Thymus (tissue), 11 donors: Measurements from ENCODE around the gene COQ8A. TPM values are rescaled to one million over a fixed set of nuclear protein-coding genes. Genes with fewer than 3 reads are reported as not detected.

Experiments used
- DNase-seq, 9 donors: peaks; one replicate each; pipeline ENCODE4 v3.0.0-alpha.2; 2013; ENCODE audit warnings: low spot score in 9 of 9, low read depth in 6 of 9, missing footprints in 1 of 9
- H3K27ac ChIP-seq, 2 donors: one replicate each; pipeline ENCODE4 v1.5.1; 2013; ENCODE audit warnings: control low read depth in 1 of 2, low read depth in 1 of 2, low read length in 1 of 2, mild to moderate bottlenecking in 1 of 2, moderate library complexity in 1 of 2
- H3K27me3 ChIP-seq, 2 donors: one replicate each; pipeline ENCODE4 v1.5.1; 2013; ENCODE audit warnings: low read length in 1 of 2; ENCODE audit not compliant: control insufficient read depth in 2 of 2, insufficient read depth in 1 of 2
- H3K36me3 ChIP-seq, 2 donors: one replicate each; pipeline ENCODE4 v1.5.1; 2013; ENCODE audit warnings: low read length in 1 of 2, mild to moderate bottlenecking in 1 of 2, moderate library complexity in 1 of 2; ENCODE audit not compliant: control insufficient read depth in 2 of 2, insufficient read depth in 2 of 2
- H3K4me1 ChIP-seq, 2 donors: one replicate each; pipeline ENCODE4 v1.5.1; 2013; ENCODE audit warnings: low read length in 2 of 2; ENCODE audit not compliant: control insufficient read depth in 2 of 2, insufficient read depth in 2 of 2
- H3K4me3 ChIP-seq, 2 donors: one replicate each; pipeline ENCODE4 v1.5.1; 2013; ENCODE audit warnings: low read length in 2 of 2, control low read depth in 1 of 2, mild to moderate bottlenecking in 1 of 2
- H3K9me3 ChIP-seq, 2 donors: one replicate each; pipeline ENCODE4 v1.5.1; 2013; ENCODE audit warnings: low read length in 1 of 2, mild to moderate bottlenecking in 1 of 2; ENCODE audit not compliant: control insufficient read depth in 2 of 2, insufficient read depth in 1 of 2
- WGBS: extraction: QIAGEN DNeasy Blood & Tissue Kit; methylation state at CpG from one replicate; pipeline ENCODE4 v1.1.7; 2013; 5-methylcytosine and 5-hydroxymethylcytosine counted together
- polyA plus RNA-seq: library from polyadenylated mRNA; stranded (reverse); fragments of 200-250 nt; gene quantifications from one replicate; pipeline ENCODE4 v1.2.3, GENCODE V29; 2013
- total RNA-seq: library from RNA; stranded (reverse); fragments of 120-200 nt; gene quantifications from one replicate; pipeline ENCODE4 v1.2.4, GENCODE V29; 2013
- donor health status: healthy.

Gene COQ8A
- total and polyA plus RNA-seq, 2 donors, result 16.8 to 47.1 TPM

DNA sequence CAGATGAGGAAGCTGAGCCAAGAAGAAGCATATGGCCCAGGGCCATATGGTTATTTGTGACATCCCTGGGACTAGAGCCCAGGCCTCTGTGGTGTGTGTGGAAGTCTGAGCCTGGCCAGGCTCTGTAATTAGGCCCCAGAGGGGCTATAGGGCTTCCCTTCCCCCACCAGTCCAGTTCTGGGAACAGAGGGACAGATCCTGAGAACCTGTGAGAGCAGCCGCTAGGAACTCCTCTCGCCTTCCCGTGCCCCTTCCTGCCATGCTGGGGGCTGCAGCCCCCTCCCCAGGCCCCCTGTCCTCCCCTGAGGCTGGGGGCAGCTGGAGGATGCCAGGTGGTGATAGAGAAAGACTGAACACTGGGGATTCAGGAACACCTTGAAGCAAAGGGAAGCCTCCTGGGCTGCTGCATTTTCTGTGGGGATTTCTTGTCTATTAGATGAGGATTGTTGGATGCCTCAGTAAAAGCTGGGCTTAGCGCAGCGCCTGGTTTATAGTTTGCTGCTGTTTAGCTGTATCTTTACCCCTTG is 33.3 kb downstream of the COQ8A start:
- Histone ChIP-seq H3K36me3 (peaks cover 5 to 7% of the 10 kb centered on the region in 2 donors), H3K4me1 (no peaks in the 10 kb centered on the region), H3K9me3 (peaks cover 0 to 2% of the 10 kb centered on the region in 2 donors), H3K4me3 (no peak overlapping the region), H3K27me3 (no peaks in the 10 kb centered on the region), H3K27ac (peak overlapping the region in 1 of 2 donors; percentile 53)
- 97% methylated on average over 5 of the region's 5 CpGs for WGBS
- no peak for DNase-seq

DNA sequence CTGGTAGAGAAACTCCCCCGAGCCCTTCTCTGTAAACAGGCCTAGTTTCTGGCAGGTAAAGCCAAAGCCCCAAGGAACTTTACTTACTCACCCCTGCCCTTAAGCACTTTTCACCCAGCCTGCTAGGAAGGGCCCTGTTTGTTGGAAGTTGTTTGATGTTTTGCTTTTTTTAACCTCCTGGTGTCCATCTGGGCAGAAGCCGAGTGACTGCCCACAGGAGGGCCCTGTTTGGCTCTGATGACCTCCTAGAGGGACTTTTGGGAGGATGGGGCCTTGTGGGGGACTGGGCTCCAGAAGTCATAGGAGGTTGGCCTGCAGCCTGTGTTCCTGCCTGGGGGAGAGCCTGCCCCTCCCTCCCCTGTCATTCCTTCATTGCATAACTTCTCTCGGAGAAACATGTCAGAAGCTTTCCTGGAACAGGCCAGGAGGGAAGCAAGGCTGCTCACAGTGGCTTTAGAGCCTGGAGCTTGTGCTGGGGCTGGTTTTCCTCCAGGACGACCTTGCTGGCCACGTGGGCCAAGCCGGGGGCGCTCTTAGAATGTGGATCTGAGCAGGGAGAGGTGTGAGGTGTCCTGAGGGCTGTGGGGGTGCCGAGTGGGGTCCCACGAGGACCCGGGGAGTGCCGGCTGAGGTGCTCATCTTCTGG is 33.9 kb downstream of the COQ8A start:
- no peak overlapping the region for H3K4me3 ChIP-seq
- no peaks in the 10 kb centered on the region for H3K27me3 ChIP-seq

DNA sequence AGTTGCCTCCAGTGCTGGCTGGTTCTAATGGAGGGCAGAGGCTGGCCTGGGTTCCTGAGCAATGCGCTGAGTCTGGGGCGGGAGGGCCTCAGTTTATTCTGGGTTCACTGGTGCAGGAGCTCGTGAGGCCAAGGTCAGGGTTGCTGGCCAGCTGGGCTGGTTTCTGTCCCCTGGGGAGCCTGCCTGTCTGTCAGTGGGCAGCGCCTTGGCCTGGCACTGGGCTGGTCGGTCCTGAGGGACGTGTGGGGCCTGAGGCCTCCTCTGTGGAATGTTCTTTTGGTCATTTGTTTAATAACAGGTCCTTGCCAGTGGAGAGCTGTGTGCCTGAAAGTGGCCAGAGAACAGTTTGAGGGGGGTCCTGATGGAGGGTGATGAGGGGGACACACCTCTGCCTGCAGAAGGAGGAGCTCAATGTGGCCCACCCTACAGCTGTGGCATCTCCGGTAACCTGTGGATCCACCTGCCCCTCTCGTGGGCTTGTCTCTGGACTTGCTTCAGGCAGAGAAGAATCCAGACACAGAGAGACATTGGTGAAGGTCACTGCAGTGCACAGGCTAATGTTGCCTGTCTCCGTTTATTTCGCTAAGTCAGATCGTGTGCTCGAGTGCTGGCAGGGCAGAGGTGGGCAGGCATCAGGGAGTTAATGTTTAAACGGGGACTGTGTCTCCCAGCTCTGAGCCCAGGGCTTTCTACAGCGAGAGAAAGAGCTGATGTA is 34.6 kb downstream of the COQ8A start:
- Histone ChIP-seq H3K9me3 (peaks cover 0 to 2% of the 10 kb centered on the region in 2 donors), H3K27me3 (no peaks in the 10 kb centered on the region), H3K4me3 (no peak overlapping the region), H3K27ac (peak overlapping the region in 1 of 2 donors; percentile 47), H3K4me1 (no peaks in the 10 kb centered on the region), H3K36me3 (peaks cover 5 to 14% of the 10 kb centered on the region in 2 donors)
- no peak for DNase-seq
- 94% methylated on average over 14 of the region's 14 CpGs for WGBS

More for the DNA sequence above, 33.9 kb downstream of the COQ8A start:
- no peak for DNase-seq
- peak overlapping the region in 1 of 2 donors; percentile 53 for H3K27ac ChIP-seq
- 94% methylated on average over 11 of the region's 11 CpGs for WGBS
- peaks cover 5 to 12% of the 10 kb centered on the region in 2 donors for H3K36me3 ChIP-seq
- no peaks in the 10 kb centered on the region for H3K4me1 ChIP-seq
- peaks cover 0 to 2% of the 10 kb centered on the region in 2 donors for H3K9me3 ChIP-seq

DNA sequence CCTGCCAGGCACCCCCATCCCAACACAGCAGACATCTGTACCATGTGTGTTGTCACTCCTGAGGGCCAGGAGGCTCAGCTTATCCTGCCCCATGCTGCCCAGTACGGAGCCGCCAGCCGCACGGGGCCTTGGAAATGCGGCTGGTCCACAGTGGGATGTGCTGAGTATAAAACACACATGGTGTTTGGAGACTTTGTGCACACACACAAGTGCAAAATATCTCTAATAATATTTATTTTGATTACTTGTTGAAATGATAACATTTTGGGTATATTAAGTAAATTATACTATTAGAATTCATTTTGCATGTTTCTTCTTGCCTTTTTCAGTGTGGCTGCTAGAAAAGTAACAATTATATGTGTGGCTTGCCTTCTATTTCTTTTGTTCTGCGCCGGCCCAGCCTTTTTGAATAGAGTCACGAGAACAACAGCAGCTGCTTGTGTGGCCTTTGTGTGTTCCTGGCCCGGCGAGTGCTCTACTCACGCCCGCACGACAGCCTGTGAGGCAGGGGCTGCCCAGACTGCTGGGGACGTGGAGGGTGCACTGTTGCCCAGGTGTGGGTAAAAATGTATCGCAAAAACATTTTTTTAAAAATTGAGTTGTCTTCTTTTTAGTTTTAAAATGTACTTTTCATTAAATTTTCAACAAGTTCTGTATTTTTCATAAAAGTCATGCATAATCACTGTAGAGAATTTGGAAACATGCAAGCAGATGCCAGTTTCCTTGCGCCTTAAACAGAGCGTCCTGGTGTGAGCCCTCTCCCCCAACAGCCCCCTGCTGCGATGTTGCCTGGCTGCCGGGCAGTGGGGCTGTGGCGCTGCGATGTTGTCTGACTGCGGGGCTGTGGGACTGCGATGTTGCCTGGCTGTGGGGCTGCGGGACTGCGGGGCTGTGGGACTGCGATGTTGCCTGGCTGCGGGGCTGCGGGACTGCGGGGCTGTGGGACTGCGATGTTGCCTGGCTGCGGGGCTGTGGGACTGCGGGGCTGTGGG is 35.5 kb downstream of the COQ8A start:
- H3K36me3 ChIP-seq, result peaks cover 5 to 14% of the 10 kb centered on the region in 2 donors
- WGBS, result 95% methylated on average over 29 of the region's 32 CpGs

DNA sequence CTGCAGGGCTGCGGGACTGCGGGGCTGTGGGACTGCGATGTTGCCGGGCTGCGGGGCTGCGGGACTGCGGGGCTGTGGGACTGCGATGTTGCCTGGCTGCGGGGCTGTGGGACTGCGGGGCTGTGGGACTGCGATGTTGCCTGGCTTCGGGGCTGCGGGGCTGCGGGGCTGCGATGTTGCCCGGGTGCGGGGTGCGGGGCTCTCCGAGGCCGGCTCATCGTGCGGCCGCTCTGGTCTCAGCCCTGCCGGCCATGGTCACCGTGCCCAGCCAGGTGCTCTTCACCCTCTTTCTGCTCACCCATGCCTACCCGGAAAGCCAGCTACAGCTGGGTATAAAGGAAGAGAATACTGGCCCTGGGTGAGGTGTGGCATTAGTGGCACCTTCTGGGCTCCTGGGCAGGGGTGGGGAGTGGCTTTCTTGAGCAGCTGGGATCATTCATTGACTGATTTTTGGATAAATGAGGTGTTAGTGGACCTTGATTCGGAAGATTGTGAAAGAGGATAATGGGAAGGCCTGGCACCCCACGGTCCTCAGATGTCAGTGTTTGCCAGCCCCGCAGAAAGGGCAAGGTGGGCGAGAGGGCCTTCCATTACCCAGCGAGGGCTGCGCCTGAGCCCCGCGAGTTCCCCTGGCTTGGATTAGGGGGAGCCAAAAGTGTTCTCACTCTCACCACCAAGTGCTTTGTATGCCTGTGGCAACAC is 36.3 kb downstream of the COQ8A start:
- 98% methylated on average over 34 of the region's 34 CpGs for WGBS
- H3K4me1 ChIP-seq, result no peaks in the 10 kb centered on the region
- DNase-seq, result no peak

More for the DNA sequence above, 35.5 kb downstream of the COQ8A start:
- no peaks in the 10 kb centered on the region for H3K4me1 ChIP-seq
- no peak overlapping the region for H3K27ac ChIP-seq
- no peak for DNase-seq
- no peaks in the 10 kb centered on the region for H3K27me3 ChIP-seq
- peaks cover 0 to 2% of the 10 kb centered on the region in 2 donors for H3K9me3 ChIP-seq
- H3K4me3 ChIP-seq, result no peak overlapping the region

DNA sequence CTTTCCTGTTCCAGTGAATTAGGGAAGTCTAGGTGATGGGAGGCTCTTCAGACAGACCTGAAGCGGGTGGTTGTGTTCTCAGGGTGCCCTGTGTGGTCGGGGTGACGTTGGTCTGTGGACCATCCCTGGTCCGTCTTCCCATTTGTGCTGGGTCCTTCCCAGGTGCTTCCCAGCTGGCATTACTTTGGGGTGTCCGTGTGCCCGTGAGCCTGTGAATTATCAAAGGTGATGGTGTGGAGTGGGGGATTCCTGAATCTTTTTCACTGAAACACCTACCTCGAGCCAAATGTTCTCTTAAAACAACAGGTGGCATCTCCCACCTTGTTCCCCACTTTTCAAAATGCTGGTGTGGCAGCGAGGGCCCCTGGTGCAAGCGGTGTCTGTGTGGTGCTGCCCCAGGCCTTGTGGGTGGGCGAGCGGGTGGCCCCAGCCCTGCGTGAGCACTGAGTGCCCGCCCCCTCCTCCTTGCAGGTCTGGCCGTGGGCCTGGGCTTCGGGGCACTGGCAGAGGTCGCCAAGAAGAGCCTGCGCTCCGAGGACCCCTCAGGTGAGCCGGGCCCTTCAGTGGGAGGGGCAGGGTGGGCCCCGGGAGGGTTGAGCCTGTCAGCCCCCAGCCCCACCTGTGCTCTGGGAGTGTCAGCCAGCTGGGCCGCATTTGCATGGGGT is 37.0 kb downstream of the COQ8A start:
- Histone ChIP-seq H3K4me1 (no peaks in the 10 kb centered on the region), H3K27me3 (no peaks in the 10 kb centered on the region), H3K27ac (no peak overlapping the region), H3K36me3 (peaks cover 6 to 14% of the 10 kb centered on the region in 2 donors), H3K9me3 (no peaks in the 10 kb centered on the region), H3K4me3 (no peak overlapping the region)
- DNase-seq, result no peak
- WGBS, result 96% methylated on average over 21 of the region's 21 CpGs

More for the DNA sequence above, 36.3 kb downstream of the COQ8A start:
- H3K27me3 ChIP-seq, result no peaks in the 10 kb centered on the region
- no peak overlapping the region for H3K4me3 ChIP-seq
- H3K36me3 ChIP-seq, result peaks cover 5 to 14% of the 10 kb centered on the region in 2 donors
- no peak overlapping the region for H3K27ac ChIP-seq
- H3K9me3 ChIP-seq, result no peaks in the 10 kb centered on the region

DNA sequence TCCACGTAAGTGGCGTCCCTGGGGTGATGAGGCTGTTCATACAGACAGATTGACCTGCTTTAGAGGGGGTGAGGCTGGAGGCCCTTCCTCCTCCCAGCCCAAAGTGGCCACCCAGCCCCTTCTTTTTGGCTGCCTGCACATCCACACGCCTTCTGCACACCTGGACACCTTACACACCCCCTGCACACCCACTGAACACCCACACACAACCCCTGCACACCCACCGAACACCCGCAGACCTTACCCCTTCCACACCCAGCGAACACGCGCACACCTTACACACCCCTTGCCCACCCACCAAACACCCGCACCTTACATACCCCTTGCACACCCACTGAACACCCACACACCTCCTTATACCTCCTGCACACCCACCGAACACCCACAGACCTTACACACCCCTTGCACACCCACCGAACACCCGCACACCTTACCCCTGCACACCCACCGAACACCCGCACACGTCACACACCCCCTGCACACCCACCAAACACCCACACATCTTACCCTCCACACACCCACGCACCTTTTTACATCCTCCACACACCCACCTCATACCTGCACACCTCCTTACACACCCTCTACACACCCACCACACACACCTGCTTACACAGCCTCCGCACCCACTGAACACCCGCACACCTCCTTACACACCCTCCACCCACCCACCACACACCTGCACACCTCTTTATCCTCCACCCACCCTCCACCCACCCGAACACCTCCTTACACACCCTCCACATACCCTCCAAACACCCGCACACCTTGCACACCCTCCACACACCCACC is 37.7 kb downstream of the COQ8A start:
- Histone ChIP-seq H3K4me3 (no peak overlapping the region), H3K4me1 (no peaks in the 10 kb centered on the region), H3K9me3 (no peaks in the 10 kb centered on the region), H3K27me3 (no peaks in the 10 kb centered on the region), H3K27ac (no peak overlapping the region), H3K36me3 (peaks cover 5 to 16% of the 10 kb centered on the region in 2 donors)
- 96% methylated on average over 20 of the region's 20 CpGs for WGBS
- no peak for DNase-seq
